GM18858 (cell line): Measurements from ENCODE around the gene TRNP1.
"Not testable (repeated sequence)": the region's sequence is repeated elsewhere in the genome, so short reads cannot be mapped to it uniquely, and the experiment has no call there.

Source experiments
- ATAC-seq: cut with Tn5 transposase; IDR thresholded peaks from one replicate; pipeline ENCODE4 v1.9.1; 2021; ENCODE audit not compliant: unreplicated experiment

The TRNP1 gene, protein sequence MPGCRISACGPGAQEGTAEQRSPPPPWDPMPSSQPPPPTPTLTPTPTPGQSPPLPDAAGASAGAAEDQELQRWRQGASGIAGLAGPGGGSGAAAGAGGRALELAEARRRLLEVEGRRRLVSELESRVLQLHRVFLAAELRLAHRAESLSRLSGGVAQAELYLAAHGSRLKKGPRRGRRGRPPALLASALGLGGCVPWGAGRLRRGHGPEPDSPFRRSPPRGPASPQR

DNA sequence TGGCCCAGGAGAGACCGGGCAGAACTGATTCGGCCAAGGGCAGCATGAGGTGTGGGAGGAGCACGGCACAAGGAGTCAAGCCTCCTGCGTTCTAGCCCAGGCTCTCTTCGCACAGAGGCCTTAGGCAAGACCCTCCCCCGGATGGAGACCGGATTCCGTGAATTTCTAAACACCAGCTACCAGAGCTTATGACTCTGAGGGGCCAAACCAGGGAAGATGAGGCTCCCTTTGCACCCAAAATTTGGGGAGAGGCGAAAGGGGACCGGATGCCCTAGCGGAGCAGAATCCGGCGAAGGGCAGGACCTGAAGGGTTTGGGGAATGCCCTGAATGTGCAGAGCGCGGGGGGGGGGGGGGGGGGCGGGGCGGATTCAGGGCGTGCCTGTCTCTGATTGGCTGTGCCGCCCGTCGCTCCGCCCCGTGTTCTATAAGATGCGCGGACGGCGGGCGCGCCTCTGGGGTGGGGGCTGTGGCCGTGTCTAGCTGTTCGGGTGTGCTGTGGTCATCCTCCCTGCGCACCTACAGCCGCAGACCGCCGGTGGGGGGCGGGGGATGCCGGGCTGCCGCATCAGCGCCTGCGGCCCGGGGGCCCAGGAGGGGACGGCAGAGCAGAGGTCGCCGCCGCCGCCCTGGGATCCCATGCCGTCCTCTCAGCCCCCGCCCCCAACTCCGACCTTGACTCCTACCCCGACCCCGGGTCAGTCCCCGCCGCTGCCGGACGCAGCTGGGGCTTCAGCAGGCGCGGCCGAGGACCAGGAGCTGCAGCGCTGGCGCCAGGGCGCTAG is at the start of gene TRNP1:
TSS of gene TRNP1 (plus strand) at position 456 of the 783 bp plus-strand sequence. CDS start at position 551, 95 bp downstream.
- no peak for ATAC-seq

DNA sequence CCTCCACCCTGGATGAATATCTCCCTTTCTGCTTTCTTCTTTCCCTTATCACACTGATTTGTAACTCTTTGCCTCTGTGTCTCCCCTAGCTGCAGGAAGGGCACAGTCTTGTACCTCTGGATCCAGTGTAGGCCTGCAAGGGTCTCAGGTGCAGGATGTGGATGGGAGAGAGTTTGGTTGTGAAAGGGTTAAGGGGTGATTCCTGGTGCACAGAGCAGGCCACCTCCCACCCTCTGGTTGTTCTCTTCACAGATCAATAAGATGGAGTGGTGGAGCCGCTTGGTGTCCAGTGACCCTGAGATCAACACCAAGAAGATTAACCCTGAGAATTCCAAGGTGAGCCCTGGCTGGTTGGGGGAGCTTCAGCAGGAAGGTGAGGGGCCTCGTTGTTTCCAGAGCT is 48.4 kb upstream of the TRNP1 start:
- no peak for ATAC-seq

GRCh38 chr1:26945728-26946127 is 47.8 kb upstream of the TRNP1 start:
- no peak for ATAC-seq

GRCh38 chr1:26946270-26946669 is 47.2 kb upstream of the TRNP1 start:
- ATAC-seq, result no peak

DNA sequence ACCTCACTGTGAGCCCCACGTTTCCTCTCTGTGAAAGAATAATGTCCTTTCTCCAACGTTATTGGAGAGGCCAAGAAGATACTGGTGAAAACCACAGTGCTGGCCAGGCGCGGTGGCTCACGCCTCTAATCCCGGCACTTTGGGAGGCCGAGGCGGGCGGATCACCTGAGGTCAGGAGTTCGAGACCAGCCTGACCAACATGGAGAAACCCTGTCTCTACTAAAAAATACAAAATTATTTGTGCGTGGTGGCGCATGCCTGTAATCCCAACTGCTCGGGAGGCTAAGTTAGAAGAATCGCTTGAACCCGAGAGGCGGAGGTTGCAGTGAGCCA is 44.8 kb upstream of the TRNP1 start:
- not testable (repeated sequence) for ATAC-seq

- ATAC-seq, result no peak
These were observed 44.1 kb upstream of the TRNP1 start for GRCh38 chr1:26949266-26949925.

GRCh38 chr1:26949926-26950319 is 43.6 kb upstream of the TRNP1 start:
- no peak for ATAC-seq

GRCh38 chr1:26950602-26951001 is 42.9 kb upstream of the TRNP1 start:
- ATAC-seq, result no peak

DNA sequence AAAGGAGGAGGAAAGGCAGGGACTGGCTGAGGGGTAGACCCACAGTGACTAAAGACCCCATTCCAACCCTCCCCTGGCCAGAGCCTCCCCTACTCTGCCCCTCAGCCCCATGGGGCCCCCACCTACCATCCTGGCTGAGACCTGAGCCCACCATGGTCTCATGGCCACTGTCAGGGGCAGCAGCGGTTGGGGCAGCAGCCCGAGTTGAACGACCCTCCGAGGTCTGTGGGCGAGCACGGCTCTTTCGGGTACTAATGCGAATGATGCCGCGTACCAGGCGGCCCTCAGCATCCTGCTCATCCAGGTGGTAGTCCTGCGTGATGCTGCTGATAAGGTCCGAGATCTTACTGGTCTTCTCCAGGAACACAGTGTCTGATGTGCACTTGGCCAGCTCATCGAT is 42.3 kb upstream of the TRNP1 start:
- no peak for ATAC-seq

GRCh38 chr1:26951821-26952497 is 41.5 kb upstream of the TRNP1 start:
- ATAC-seq, result no peak

DNA sequence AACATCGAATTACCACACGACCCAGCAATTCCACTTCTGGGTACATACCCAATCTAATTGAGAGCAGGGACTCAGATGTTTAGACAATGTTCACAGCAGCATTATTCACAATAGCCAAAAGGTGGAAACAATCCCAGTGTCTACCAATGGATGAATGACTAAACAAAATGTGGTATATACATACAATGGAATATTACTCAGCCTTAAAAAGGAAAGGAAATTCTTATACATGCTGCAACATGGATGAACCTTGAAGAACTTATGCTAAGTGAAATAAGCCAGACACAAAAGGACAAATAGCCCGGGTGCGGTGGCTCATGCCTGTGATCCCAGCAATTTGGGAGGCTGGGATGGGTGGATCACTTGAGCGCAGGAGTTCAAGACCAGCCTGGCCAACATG is 40.1 kb upstream of the TRNP1 start:
- no peak for ATAC-seq

- ATAC-seq, result no peak
These were observed 37.2 kb upstream of the TRNP1 start for GRCh38 chr1:26956321-26956720.

DNA sequence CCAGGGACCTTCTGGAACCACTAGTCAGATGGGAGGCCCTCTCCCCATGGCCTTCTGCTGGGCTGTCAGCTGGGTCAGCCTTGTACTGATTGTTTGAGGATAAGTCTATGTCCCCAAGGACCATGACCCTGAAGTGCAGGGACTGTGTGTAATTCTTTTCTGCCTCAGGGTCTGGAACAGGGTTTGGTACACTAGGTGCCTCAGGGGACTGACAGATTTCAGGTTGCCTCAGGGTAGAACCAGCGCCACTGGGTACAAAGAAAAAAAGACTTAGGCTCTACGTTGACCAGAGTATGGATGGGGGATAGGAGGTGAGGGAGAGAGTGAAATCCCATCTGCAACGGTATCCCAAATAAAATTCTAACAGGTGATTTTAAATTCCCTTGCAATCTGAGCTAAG is 36.2 kb upstream of the TRNP1 start:
- ATAC-seq, result no peak

- ATAC-seq, result no peak
These were observed 34.2 kb upstream of the TRNP1 start for GRCh38 chr1:26959270-26959669.

- ATAC-seq, result no peak
These were observed 33.5 kb upstream of the TRNP1 start, which contains the start of gene KDF1 for GRCh38 chr1:26959722-26960624. KDF1 (minus strand) TSS chr1:26960468; CDS start chr1:26952380, 8,088 bp downstream.

GRCh38 chr1:26960625-26960966 is 32.9 kb upstream of the TRNP1 start:
- ATAC-seq, result no peak

- no peak for ATAC-seq
These were observed 31.7 kb upstream of the TRNP1 start for GRCh38 chr1:26961826-26962225.

GRCh38 chr1:26965213-26965612 is 28.3 kb upstream of the TRNP1 start:
- no peak for ATAC-seq

GRCh38 chr1:26965628-26966027 is 27.9 kb upstream of the TRNP1 start:
- ATAC-seq, result no peak

- ATAC-seq, result no peak
These were observed 22.7 kb upstream of the TRNP1 start for GRCh38 chr1:26970810-26971209.

- no peak for ATAC-seq
These were observed 21.9 kb upstream of the TRNP1 start for GRCh38 chr1:26971590-26971989.
